ENCODE results near the gene MEAK7.

Gene MEAK7

DNA sequence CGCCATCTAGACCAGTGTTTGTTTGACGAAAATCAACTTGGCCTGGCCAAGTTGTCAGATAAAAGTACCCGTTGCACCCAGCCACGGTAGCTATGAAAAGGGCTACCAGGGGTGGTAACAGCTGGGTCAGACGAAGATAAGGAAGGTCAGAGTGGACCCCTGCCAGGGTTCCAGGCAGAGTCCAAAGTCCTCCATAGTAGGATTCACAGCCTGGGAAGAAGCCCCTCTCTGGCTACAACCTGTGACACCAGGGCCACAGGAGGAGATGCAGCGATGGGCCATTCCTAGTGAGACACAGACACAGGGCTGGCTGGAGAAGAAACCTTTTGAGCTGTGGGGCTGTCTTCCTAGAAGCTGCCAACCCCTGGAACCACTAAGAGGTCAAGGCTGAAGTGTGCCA is 39.3 kb downstream of the MEAK7 start:
- DNase-seq (ENCODE audit: low read depth) = no peak

DNA sequence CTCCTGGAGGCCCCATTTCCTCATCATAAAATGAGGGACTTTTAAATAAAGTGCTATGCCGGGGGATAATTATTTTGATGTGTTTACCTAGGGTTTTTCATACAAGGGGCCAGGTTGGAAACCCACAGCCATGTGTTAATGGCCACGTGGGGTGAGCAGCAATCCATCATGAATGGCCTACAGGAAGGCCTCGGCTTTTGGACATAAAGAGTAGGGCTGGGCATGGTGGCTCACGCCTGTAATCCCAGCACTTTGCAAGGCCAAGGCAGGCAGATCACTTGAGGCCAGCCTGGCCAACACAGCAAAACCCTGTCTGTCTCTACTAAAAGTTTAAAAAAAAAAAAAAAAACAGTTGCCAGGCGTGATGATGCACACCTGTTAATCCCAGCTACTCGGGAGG is 40.3 kb downstream of the MEAK7 start:
- DNase-seq (ENCODE audit: low read depth) = no peak

DNA sequence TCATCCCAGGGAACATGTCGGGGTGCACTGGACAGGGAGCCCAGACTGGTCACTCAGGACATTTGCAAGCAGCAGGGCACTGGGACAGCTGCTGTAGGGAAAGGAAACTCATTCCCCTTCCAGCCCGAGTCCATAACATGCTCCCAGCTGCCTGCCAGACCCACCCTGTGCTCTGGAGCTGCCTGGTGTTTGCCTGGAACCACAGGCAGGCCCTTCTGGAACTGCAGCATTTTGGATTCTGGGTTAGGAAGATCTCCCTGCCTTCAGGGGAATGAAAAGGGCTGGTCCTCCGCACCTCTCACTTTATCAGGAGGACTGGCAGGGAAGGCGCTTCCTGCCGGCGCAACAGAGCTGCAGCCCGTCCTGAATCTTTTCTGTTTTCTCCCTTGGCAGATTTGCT is 41.2 kb downstream of the MEAK7 start:
- no peak for DNase-seq (ENCODE audit: low read depth)

DNA sequence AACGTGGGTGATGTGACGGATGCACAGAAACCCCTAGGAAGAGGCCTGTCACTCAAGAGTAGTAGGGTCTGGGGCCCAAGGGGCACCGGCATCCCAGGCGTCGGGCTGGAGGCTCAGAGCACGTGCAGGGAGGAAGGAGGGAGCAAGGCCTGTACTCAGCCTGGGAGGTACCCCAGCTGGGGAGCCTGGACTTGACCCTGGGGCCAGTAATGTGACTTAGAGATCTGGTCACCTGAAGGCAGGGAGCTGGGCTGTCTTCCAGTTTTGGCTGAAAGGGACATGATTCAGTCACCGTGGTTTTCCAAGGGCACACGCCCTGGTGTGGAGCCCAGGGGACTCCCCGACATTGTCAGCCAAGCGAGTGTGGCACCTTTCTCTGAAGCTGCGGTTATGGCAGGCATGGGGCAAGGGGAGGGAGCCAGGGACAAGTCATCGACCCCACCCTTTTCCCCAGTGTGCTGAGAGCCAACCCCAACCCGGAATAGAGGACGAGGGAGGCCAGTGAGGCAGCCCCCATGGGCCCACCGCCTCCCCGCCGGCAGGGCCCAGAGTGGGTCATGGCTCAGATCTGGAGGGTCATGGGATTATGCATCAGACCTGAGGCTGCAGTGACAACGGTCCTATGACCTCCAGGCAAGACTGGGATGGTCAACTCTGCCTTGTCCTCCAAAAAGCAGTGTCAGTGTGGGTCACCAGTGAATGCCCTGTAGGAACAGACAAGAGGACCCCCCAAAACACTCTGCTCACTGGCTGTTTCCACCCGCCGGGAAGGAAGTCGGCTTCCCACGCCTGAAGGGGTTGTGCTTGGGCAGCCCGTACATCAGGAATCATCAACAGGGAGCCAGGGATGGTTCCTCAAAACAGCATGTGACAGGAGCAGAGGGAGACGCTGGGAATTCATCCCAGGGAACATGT is 41.9 kb downstream of the MEAK7 start:
- DNase-seq (ENCODE audit: low read depth) = no peak

DNA sequence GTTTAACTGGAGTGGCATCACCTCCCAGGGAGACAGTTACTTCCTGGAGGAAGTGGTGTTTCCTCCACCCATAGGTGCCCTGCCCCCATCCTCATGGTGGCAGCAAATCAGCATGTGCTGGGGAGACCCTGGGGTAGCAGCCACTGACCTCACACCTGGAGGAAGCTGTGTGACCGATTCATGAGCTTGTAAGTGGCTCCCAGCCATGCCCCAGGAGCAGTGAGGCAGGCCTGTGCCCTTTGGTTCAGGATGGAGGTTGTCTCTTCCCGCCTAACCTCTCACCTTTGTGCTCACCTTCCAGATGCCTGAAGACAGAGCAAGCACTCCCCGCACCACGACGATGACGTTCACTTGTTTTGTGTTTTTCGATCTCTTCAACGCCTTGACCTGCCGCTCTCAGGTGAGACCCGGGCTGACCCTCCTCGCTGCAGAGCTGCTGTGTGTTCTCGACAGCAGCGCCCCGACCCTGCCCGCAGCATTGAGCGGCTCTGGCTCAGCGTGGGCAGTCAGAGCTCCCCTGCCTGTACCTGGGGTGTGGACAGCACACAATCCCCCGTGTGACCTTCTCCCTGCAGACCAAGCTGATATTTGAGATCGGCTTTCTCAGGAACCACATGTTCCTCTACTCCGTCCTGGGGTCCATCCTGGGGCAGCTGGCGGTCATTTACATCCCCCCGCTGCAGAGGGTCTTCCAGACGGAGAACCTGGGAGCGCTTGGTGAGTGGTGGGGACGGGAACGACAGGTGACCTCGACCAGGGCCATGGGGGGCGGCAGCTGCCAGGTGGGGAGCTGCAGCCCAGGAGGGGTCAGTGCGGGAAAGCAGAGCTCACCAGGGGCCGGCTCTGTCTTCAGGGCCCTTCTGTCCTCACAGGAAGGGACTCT is 42.8 kb downstream of the MEAK7 start:
- no peak for DNase-seq (ENCODE audit: low read depth)

DNA sequence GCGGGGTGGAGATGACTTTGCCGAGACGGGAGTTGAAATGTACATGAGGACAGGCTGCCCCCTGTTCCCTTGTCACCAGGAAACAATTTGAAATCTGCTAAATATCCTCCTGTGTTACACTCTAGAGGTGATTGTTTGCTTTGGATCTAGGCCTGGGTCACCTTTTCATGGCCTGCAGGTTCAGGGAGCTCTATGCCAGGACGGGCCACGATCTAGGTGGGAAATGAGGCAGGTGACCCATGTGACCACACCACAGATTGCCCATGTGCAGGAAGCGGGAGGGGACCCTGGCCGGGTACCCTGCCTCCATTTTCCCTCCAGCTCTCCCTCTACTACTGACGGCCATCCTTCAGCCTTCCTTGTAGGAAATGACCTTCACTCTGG is 43.4 kb downstream of the MEAK7 start:
- DNase-seq (ENCODE audit: low read depth) = no peak

DNA sequence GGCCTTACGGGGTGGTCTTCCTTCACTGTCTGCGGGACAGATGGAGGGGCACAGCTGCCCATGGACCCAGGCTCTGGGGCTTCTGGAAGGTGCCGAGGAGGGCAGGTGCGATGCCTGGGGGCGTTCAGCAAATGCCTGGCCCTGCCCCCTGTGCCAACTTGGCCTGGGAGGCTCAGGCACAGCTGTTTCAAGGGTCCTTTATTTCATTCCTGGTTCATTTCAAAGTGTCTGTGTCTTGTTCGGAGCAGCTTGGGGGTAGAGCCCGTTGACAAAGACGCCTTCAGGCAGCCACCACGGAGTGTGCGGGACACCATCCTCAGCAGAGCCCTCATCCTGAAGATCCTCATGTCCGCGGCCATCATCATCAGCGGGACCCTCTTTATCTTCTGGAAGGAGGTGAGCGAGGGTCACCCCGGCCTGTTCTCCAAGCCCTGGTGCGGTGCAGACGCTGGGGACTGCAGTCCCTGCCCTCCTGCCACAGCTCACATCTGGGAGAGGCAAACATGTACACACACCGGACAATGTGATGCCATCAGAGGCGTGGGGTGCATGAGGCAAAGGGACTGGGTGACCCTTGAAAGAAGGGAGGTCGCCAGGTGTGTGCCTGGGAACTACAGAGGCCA is 43.9 kb downstream of the MEAK7 start:
- no peak for DNase-seq (ENCODE audit: low read depth)

DNA sequence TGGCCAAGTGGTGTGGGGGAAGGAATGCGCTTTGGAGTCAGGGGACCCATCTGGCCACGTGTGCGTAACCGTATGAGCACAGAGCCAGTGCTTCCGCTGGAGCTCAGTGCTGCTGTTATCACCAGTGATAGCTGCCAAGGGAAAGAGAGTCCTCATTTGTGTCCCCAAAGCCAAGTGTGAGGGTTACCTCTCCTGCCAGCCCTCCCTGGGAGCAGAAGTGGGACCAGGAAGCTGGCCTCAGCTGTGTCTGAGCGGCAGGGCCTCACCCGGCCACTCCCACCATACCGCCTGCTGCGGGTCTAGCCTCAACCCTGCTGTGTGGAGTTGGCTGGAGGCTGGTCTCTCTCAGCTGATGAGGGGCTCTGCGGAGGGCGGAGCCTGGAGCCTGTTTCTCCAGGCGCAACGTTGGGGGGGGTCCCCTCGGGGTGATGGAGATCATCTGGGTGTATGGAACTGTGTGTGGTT is 44.5 kb downstream of the MEAK7 start:
- DNase-seq (ENCODE audit: low read depth) = no peak

DNA sequence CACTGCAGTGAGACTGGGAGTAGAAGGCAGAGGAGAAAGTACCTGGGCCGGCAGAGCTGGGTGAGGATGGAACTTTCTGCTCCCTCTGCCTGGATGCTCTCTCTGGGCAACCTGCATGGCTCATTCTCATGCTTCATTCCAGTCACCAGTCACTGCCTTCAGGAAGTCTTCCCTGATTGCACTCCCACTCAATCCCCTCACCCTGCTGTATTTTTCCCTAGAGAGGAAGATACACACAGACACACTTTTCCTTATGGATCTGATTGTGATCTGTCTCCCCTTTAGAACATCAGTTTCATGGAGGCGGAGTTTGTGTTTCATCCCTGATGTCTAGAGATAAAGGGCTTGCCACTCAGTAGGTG is 44.9 kb downstream of the MEAK7 start:
- DNase-seq (ENCODE audit: low read depth) = no peak

DNA sequence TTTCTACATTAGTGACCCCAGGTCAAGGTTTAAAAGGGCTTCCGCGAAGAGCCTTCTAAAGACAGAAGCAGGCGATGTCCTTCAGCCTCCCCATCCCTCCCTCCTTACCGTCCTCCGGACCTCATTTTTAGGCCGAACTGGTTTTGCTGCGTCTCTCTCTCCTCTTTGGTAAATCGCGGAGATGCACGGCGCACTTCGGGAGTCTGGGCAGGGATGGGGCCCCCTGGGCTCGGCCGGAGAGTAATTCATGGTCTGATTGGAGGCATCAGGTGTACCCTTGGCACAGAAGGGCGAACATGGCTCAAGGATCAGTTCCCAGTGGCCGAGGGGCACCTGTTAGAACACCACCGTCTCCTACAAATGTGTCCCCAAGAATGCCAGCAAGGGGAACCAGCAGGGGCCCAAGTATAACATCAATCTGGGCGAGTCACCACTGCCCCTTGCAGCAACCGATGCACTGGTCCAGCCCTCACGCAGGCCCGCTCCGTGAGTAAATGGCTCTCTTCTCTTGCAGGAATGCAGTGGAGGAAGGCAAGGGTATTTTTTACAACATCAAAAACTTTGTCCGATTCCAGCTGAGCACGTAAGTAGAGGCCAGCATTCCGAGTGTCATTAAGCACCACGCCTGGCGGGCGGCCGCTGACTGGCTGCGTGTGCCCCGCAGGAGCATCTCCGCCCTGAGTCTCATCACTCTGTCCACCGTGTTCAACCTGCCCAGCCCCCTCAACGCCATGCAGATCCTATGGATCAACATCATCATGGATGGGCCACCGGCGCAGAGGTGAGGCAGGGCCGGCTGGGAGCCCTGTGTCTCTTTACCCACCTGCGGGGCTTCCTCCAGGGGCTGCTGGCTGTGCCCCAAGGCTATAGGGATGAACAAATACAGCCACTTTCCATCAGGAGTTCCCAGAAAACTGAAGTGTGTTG is 45.6 kb downstream of the MEAK7 start:
- no peak for DNase-seq (ENCODE audit: low read depth)

DNA sequence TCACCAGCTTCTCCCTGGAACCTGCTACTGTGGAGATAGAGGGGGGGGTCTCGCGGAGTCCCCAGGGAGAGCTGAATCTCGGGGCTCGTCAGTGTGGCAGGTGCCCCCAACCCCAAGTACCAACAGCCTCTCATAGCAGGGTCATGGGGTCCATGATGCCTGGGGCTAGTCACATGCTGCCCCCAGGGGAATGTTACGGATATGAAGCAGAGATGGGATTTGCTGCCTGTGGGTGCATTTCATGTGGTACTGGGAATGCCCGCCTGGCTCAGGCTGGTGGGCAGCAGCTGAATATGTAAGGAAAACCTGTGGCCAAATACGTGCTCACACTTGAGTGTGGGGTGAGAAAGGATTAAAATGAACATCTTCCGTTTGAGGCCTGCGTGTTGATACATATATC is 49.4 kb downstream of the MEAK7 start:
- DNase-seq (ENCODE audit: low read depth) = no peak

Data from stimulated activated CD8-positive, alpha-beta memory T cell treated with anti-CD3 and anti-CD28 coated beads, Interleukin-12 subunit alpha, Interleukin-12 subunit beta, amount 100 ng/mL, for 4 hours (primary cell).